Activated CD4-positive, alpha-beta T cell treated with anti-CD3 and anti-CD28 coated beads for 48 hours (primary cell): ENCODE measurements around the gene GIPC3.

Source experiments
- DNase-seq: peaks from one replicate; pipeline ENCODE4 v3.0.0-alpha.2; 2020

Gene GIPC3

GRCh38 chr19:3641515-3642269 is 56.4 kb downstream of the GIPC3 start:
- DNase-seq: no peak

- no peak for DNase-seq
Observed at GRCh38 chr19:3642296-3642695, 57.0 kb downstream of the GIPC3 start.
